Inflammatory macrophage treated with lipopolysaccharide for 1 hour (primary cell): Measurements from ENCODE around the gene ABCB6.
A peak's percentile ranks its signal among the peaks of the same experiment; 100 is the strongest.

Source experiments
- DNase-seq, 2 donors: peaks; one replicate each; pipeline ENCODE4 v3.0.0-alpha.2; 2020 to 2022

Gene ABCB6

DNA sequence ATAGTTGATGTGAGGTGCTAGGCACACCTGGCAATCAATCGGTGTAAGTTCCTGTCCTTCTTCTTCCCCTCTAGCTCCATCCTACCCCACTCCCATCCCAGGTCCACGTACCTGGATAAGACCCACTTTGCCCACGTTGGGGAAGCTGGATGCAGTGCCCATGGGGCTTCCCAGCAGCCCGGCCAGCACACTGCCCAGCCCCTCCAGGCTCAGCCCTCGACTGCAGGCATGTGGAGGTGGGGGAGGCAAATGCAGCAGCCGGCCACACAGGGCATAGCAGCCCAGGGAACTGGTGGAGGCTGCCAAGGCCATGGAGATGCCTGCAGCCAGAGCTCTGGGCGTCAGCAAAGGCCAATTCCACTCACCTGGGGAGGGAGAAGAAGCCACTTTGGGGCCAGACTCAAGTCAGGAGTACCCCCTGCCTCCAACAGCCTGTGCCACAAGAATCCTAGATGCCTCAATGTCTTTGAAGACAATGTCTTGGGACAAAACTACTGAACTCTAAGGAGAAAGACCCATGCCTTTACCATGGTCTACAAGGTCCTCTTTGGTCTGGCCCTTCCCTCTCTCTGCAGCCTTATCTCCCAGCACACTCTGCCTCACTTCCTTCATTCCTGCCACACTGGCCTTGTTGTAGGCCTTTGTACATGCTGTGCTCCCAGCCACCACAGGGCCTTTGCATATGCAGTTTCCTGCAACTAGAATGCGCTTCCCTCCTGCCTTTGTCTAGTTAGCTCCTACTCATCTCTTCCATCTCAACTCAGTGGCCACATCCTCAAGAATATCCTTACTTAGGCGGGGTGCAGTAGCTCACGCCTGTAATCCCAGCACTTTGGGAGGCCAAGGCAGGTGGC is 53.5 kb downstream of the ABCB6 start:
- DNase-seq = no peak

DNA sequence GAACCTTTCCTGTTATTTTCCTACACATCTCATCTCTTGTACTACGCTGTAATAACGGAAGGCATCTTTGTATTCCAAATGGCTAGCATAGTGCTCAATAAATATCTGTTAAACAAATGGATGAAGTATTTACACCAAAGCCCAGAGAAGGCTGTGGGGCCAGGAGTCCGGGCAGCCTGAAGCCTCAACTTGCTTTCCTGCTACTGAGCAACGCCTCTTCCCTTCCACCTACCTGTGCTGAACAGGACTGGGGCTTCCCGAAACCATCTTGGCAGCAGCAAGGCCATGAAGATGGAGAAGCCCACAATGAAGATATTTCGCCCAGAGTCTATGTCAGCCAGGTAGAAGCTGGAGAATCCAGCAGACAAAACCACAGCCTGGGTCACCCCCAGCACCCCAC is 55.6 kb downstream of the ABCB6 start:
- DNase-seq = no peak

DNA sequence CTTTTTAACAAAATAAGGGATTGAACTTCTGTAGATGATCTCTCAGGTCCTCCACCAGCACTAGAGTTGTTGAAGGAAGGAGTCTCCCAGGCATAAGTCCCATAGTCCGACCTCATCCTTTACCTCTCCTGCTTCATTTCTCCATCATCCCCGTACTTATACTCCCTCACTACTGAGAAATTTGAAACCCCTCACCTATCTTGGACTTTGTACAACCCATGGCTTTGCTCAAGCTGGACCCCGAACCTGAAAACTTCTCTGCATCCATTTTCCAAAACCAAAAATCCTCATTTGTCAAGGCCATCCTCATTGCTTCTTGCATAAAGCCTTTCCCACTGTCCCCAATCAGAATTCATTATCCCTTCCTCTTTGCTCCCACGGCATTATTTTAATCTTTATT is 57.7 kb downstream of the ABCB6 start:
- no peak for DNase-seq

DNA sequence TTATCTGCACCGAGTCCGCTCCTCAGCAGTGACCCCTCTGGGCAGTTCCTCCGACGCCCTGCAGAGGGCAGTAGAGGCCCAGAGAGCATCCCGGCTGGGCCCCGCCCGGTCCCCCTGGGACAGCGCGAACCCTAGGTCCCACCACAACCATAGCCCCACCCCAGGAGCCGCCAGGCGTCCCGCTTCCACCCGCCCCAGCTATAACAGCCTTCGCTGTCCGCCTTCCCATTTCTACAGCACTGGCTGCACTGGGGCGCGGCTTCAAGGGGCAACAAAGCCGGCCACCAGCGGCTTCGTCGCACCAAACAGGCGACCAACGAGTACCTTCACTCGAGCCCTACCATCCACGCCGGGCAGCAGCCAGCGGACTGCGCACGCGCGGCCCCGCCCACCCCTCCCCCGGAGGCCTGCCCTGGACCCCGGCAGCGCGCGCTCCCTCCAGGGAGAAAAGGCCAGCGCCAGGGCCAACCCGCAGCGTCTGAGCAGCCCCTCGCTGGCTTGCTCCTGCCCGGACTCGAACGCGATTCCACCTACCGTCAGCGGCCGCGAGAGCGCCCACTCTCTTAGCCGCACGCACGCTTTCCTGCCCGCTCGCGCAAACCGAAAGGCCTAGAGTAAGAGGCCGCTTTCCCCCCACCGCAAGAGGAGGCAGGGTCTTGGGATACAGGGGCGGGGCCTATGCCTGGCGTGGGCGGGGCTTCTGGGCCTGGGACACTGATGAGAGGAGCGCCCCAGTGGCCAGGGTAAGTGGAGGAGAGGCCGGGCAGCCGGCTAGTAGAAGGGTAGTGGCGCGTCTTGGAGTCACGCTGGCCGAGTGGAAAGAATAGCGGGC is 58.4 kb downstream of the ABCB6 start, which contains the start of gene NHEJ1:
TSS of gene NHEJ1 (minus strand) at position 630 of the 832 bp plus-strand sequence. CDS start 2,453 bp downstream, outside the sequence.
- DNase-seq = peak; percentile 91 to 95
